H1 (cell line): Measurements from ENCODE around the gene DNAH8. TPM values are rescaled to one million over a fixed set of nuclear protein-coding genes. Genes with fewer than 3 reads are reported as not detected.

ENCODE experiments used
- JUN ChIP-seq: IDR thresholded peaks from 2 replicates; pipeline ENCODE4 v1.6.1; 2011; ENCODE audit warnings: low read depth, mild to moderate bottlenecking, improper control_type of control experiment, low read length
- polyA plus RNA-seq, 7 experiments: library from polyadenylated mRNA; depleted of rRNA in 3 of 7; stranded (reverse) in 5 of 7; unstranded in 2 of 7; fragments of >200 nt in 5 of 7; fragments of 200-250 nt in 2 of 7; gene quantifications; 1 replicate in 5 of 7; 2 replicates in 1 of 7; 4 replicates in 1 of 7; pipeline versions ENCODE4 v1.2.1 to v1.2.3, GENCODE V29; 2011 to 2013; ENCODE audit warnings: missing spikeins in 2 of 7, mixed read lengths in 2 of 7
- total RNA-seq: library from RNA; stranded (reverse); fragmentation: NEBNext Ultra II Directional; extraction: Animal tissue kit (Norgen Biotek cat#: 25700); gene quantifications from 2 replicates; pipeline ENCODE4 v1.2.1, GENCODE V29; 2021

Gene DNAH8
- total and polyA plus RNA-seq, 2 of the 8 experiments (the other 6 are each of a cell fraction or from before 2014, with no cell fraction given), result under 0.01 TPM; not detected in 1

DNA sequence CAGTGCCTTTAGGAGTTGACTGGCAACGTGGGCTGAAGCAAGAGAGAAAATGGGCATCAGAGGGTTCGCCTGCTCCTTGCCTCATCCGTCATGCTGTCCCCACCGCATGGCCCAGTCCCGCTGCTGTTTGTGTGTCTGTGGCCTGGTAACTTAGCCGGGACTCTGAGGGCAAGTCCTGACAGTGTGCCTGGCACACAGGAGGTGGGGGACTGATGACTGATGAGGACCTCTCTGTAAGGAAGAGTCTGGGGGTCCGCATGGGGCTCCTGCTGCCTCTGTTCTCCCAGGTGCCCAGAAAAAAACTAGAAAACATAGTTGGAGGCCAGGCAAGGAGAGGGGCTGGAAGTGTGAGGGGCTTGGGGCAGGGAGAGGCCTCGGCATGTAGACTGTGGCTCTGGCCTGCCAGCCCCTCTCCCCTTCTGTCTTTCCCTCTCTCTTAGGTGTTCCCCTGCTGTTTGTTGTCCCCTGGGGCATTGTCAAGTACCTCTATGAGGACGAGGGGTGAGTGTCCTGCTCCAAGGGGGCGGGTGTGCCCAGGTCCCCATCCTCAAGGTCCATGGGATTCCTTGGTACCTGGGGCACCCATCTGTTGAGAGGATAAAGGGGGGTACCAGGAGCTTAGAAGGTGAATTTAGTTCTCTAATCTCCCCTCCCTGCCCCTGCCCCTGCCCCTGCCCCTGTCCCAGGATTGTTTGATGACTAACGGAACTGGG is 362.9 kb downstream of the DNAH8 start (continued):
- TF ChIP-seq JUN, result no peak
